Hematopoietic multipotent progenitor cell (in vitro differentiated cells): Measurements from ENCODE around the gene SLX4IP. TPM values are rescaled to one million over a fixed set of nuclear protein-coding genes. Genes with fewer than 3 reads are reported as not detected.

Experiments
- DNase-seq, 3 donors: peaks; one replicate each; pipeline ENCODE4 v3.0.0-alpha.2; 2011 to 2015; ENCODE audit warnings: low read depth in 2 of 3, low spot score in 2 of 3
- total RNA-seq: library from RNA; depleted of rRNA; stranded (reverse); fragments of >200 nt; gene quantifications from one replicate; pipeline ENCODE4 v1.2.3, GENCODE V29; 2012

The SLX4IP gene
- total RNA-seq, 1 donor = 4.6 TPM

DNA sequence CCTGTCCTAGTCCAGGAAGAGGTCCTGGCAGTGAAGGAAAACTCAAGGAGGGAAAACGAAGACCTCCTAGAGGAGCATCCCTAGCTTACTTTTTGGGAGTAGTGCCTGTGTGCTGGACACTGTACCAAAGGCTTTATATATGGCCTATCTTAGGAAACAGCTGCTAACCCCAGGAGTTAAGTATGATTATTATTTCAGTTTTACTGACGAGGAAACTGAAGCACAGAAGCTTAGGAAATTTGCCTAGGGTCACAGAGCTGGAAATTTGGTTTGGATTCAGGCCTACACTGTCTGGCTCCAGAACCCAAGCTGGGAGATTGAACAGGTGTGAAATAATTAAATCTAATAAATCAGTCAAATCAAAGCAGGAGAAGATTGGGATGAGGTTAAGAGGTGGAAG is 78.0 kb downstream of the SLX4IP start:
- no peak for DNase-seq

GRCh38 chr20:10513931-10514575 is 78.9 kb downstream of the SLX4IP start:
- no peak for DNase-seq

- DNase-seq = no peak
Measured at GRCh38 chr20:10516529-10516928, 81.4 kb downstream of the SLX4IP start.

DNA sequence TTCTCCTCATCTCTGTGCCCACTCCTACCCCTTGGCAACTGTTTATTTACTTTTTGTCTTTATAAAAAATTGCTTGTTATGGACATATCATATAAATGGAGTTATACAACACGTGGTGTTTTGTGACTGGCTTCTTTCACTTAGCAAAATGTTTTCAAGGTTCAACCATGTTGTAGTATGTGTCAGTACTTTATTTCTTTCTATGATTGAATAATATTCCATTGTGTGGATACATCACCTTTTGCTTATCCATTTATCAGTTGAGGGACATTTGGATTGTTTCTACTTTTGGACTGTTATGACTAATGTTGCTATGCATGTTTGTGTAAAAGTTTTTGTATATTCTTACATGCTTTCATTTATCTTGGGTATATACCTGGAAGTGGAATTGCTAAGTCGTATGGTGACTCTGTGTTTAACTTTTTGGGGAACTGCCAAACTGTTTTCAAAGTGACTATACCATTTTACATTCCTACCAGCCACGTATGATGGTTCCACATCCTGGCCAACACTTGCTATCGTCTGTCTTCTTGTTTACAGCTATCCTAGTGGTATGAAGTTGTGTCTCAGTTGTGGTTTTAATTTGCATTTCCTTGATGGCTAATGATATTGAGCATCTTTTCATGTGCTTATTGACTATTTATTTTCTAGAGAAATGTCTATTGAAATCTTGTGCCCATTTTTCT is 84.4 kb downstream of the SLX4IP start:
- no peak for DNase-seq

GRCh38 chr20:10520528-10520927 is 85.4 kb downstream of the SLX4IP start:
- no peak for DNase-seq

DNA sequence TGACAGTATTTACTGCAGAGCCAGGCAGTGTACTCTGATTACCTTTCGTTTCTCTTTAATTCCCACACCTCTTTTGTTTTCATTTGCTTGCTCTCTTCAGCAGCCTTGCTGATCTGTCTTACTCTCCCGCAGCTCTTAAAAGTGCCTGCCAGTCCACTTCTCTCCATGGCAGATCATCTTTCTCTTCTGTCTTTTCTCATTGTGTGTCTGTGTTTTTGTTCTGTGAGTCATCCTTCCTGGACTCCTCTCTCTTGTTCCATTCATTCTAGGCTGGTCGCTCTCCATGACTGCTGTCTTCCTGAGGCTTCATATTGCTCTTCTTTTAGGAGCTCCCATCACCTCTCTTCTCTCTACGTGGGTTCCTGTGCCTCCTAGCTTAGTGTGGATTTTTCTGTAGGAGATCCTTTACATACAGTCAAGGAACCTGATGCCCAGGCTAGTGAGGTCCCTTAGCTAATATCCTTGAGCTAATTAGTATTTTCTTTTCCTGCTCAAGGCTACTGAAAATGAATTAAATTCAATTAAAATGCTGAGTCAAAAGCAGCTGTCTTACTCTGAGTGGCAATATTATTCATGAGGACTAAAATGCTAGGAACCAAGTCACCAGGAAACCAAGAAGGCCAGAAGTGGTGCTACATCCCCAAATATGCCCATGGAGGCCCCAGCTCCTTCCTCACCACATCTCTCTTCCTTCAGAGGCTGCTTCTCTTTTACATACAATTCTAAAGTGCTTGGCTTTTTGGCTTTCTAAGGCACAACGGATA is 86.1 kb downstream of the SLX4IP start:
- DNase-seq = no peak

DNA sequence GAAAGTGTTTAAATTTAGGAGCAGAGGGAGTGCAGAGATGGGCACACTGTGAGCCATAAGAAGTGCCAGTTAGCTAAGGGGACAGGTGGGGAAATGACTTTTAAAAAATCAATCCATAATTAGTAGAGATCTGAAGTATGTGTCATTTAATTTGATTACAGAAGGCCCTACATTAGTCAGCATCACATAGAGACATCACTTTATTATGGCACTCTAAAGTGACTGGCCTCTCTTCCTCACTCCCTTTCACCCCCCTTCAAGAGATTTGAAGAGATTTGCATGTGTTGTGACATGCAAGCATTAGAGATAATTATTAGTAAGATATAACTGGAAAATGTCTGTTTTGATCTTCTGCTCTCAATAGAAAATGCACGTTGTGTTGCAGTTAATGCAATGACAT is 86.7 kb downstream of the SLX4IP start:
- no peak for DNase-seq

DNA sequence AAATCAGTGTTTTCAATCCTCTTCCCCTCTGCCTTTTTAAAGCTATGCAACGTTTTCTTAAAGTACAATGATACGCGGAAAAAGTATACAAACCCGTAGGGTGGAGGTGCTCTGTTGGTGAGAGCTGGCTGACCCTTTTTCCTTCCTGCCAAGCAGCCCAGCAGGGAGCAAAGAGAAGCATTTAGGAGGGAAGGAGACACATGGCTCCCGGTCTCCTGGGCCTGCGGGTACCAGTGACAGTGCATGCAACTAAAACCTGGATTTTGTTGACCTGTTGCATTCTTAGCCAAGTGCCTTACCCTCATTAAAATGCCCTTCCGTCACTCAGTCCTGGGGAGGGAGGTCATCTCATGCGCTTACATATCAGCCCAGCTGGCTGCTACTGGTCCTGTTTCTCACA is 87.2 kb downstream of the SLX4IP start:
- no peak for DNase-seq

- no peak for DNase-seq
Measured at GRCh38 chr20:10523443-10523842, 88.3 kb downstream of the SLX4IP start.

- DNase-seq = no peak
Measured at GRCh38 chr20:10524034-10524476, 89.0 kb downstream of the SLX4IP start.

DNA sequence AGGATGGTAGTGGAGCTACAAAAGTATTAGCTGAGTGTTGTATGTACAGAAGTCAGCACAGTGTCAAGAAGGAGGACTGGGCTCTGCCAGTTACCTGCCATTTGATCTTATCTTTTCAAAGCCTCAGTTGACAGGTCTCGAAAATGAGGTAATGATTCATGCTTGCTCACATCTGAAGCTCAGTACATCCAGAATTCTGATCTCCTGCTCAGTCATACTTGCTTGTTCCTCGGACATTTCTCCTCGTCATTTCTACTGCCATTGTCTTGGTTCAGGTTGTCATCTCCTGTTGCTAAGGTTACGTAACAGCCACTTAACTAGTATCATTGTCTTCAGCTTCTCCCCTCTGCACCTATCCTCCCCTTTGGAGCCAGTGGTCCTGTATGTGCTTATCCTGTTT is 89.5 kb downstream of the SLX4IP start:
- no peak for DNase-seq

DNA sequence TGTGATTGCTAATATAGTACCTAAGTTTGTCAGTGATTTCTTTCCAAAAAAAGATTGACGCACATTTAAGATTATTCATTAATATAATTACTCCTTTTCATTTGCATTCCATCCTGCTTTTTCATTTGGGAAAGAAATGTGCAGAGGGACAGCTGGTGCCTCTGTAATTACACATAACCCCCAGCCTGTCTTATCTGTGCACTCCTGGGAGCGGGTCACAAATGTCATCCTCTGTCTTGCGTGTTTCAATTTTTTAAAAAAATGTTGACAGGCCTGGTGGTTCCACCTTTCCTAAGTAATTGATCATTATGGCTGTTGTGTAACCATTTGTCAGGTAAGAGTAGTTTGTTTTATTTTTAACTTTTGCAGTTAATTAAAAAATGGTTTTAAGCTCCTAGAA is 92.7 kb downstream of the SLX4IP start:
- DNase-seq = no peak

- DNase-seq = no peak
Measured at GRCh38 chr20:10530883-10531282, 95.8 kb downstream of the SLX4IP start.

- no peak for DNase-seq
Measured at GRCh38 chr20:10531848-10532247, 96.7 kb downstream of the SLX4IP start.

DNA sequence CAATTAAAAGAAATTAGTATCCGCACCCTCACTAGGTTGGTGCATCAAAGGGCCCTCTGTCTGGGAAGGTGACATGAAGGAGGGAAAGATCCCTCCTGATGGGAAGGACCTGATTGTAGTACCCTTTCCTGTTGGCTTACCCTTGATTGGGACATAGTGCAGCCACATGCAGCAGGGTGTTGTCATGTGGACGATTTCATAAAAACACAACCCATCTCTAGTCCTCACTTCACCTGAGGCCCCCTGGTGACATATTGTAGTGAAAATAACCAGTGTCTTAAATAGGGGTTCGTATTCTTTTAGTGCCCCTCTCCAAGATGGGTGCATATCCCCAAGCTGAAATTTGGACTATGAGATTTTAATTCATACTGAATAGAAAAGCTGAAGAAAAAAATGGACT is 97.3 kb downstream of the SLX4IP start:
- no peak for DNase-seq

GRCh38 chr20:10536531-10536930 is 101.4 kb downstream of the SLX4IP start:
- DNase-seq = peak in 1 of 3 donors; percentile 49

- no peak for DNase-seq
Measured at GRCh38 chr20:10537850-10538480, 102.9 kb downstream of the SLX4IP start.

GRCh38 chr20:10538768-10539167 is 103.7 kb downstream of the SLX4IP start:
- DNase-seq = no peak

DNA sequence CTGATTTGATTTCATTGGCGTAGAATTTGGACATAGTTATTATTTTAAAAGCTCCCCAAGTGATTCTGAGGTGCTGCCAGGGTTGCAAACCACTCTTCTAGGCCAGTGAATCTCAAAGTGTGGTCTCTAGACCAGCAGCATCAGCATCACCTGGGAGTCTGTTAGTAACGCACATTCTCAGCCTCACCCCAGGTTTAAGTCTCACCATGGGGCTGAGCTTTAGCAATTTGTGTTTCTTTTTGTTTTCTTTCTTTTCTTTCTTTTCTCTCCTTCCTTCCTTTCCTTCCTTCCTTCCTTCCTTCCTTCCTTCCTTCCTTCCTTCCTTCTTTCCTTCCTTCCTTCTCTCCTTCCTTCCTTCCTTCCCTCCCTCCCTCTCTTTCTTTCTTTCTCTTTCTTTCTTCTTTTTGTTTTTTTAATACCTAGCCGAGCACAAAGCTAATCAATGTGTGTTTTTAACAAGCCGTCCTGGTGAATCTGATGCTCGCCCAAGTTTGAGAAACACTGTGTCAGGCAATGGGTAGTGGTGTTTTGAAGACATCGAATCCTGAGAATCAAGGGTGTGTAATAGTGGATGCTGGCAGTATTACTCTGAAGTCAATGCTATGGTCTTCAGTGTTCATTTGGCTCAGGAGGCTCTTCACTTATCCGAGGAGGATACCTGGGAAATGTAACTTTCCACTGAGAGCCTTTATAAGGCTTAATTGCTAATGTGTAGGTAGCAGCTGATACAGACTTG is 104.9 kb downstream of the SLX4IP start:
- no peak for DNase-seq

GRCh38 chr20:10540636-10541493 is 105.8 kb downstream of the SLX4IP start:
- no peak for DNase-seq
